Smooth muscle cell (in vitro differentiated cells): Measurements from ENCODE around the gene CHRM4. TPM values are rescaled to one million over a fixed set of nuclear protein-coding genes. Genes with fewer than 3 reads are reported as not detected.
A peak's percentile ranks its signal among the peaks of the same experiment; 100 is the strongest.

Experiments
- DNase-seq: peaks from one replicate; lab custom pipeline; 2025; ENCODE audit not compliant: unreplicated experiment; lab: John Stamatoyannopoulos, UW
- H2AFZ ChIP-seq: fragments of 200-600 bp; sonication (generic); 2 replicates; pipeline ENCODE4 v1.6.0; 2016; ENCODE audit warnings: antibody characterized with exemption, low read depth, mild to moderate bottlenecking
- H3F3A ChIP-seq: fragments of 200-600 bp; sonication (generic); 2 replicates; pipeline ENCODE4 v1.6.0; 2017; ENCODE audit warnings: antibody characterized with exemption, low read depth
- H3K27ac ChIP-seq: fragments of 200-600 bp; sonication (generic); 2 replicates; pipeline ENCODE4 v1.5.1; 2016; ENCODE audit warnings: low read depth, mild to moderate bottlenecking
- H3K27me3 ChIP-seq: fragments of 200-600 bp; sonication (generic); 2 replicates; pipeline ENCODE4 v1.6.1; 2016; ENCODE audit warnings: low read depth, mild to moderate bottlenecking
- H3K36me3 ChIP-seq: fragments of 200-600 bp; sonication (generic); 2 replicates; pipeline ENCODE4 v1.5.1; 2016; ENCODE audit warnings: low read depth
- H3K4me1 ChIP-seq: fragments of 200-600 bp; sonication (generic); 2 replicates; pipeline ENCODE4 v1.5.1; 2016; ENCODE audit warnings: low read depth
- H3K4me2 ChIP-seq: fragments of 200-600 bp; sonication (generic); 2 replicates; pipeline ENCODE4 v1.6.0; 2016; ENCODE audit warnings: mild to moderate bottlenecking
- H3K4me3 ChIP-seq: fragments of 200-600 bp; sonication (generic); 2 replicates; pipeline ENCODE4 v1.5.1; 2016; ENCODE audit warnings: mild to moderate bottlenecking
- H3K79me2 ChIP-seq: fragments of 200-600 bp; sonication (generic); 2 replicates; pipeline ENCODE4 v1.6.0; 2016; ENCODE audit warnings: low read depth, mild to moderate bottlenecking
- H3K9ac ChIP-seq: fragments of 200-600 bp; sonication (generic); 2 replicates; pipeline ENCODE4 v1.6.0; 2016; ENCODE audit warnings: low read depth
- H3K9me3 ChIP-seq: fragments of 200-600 bp; sonication (generic); replicated peaks from 2 replicates; pipeline ENCODE4 v1.5.1; 2016; ENCODE audit warnings: low read depth
- H4K20me1 ChIP-seq: fragments of 200-600 bp; sonication (generic); 2 replicates; pipeline ENCODE4 v1.6.0; 2016; ENCODE audit warnings: low read depth
- WGBS: methylation state at CpG from one replicate; pipeline ENCODE4 v1.1.7; 2016; ENCODE audit warnings: low lambda C conversion rate; 5-methylcytosine and 5-hydroxymethylcytosine counted together
- polyA plus RNA-seq: library from polyadenylated mRNA; unstranded; fragments of >200 nt; fragmentation: Nextera tagmentation; extraction: Ambion mirVana; gene quantifications from 2 replicates; pipeline ENCODE4 v1.2.1, GENCODE V29; 2016
- total RNA-seq: library from RNA; depleted of rRNA; stranded (reverse); fragments of >200 nt; gene quantifications from 2 replicates; pipeline ENCODE4 v1.2.3, GENCODE V29; 2014
- TF ChIP-seq, protein P1 (sequence below): fragments of 200-600 bp; sonication (generic); IDR thresholded peaks from 2 replicates; pipeline ENCODE4 v1.5.1; 2017; ENCODE audit warnings: borderline replicate concordance, mild to moderate bottlenecking, antibody characterized with exemption; ENCODE audit not compliant: insufficient read depth, poor library complexity, severe bottlenecking

CHRM4 gene
- 4.7 and 5.6 TPM in 2 replicates for total RNA-seq
- 11.1 and 20.0 TPM in 2 replicates for polyA plus RNA-seq

DNA sequence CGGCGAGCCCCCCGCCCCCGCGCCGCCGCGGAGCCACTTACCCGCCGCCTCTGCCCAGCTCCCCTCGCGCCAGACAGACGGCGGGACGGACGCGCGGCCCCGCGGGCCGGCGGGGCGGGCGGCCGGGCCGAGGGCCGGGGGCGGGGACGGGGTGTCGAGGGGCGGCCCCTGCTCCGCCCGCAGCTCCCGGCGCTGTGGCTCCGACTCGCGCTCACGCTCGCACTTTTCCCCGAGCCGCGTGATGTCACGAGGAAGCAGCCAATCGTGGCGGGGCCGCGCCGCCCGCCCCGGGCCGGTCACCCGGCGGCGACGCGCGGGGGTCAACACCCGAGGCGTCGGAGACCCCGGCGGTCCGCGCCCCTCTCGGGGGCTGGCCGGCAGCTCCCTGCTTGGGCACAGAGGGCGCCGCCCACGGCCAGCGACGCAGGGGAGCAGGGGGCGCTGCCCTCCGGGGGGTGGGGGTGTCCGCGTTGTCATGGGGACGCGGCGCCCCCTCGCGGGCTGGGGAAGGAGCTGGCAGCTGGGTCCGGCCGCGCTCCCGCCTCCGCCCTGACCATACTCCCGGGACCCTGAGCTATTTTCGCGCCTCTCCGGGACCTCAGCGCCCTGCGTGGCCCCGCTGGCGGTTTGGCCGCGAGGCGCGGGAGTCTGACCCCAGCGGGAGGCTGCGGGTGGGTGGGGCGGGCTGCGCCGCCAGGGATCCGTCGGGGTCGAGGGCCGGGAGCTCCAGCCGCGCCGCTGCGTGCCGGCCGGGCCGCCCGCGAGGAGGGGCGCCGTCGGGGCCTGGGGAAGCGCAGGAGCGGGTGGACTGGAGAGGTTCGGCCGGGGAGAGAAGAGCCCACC is at the start of gene CHRM4:
CHRM4 (minus strand) TSS at position 199 of the 843 bp plus-strand sequence. CDS start 5,219 bp downstream, outside the sequence.
- Histone ChIP-seq H3K36me3 (no peaks in the 10 kb centered on the region), H3K9me3 (no peaks in the 10 kb centered on the region), H3K9ac (no peak within 1 kb of the TSS), H3K27me3 (peaks cover 34% of the 10 kb centered on the region), H3K27ac (no peak within 1 kb of the TSS), H3K4me1 (peaks cover 19% of the 10 kb centered on the region), H4K20me1 (peaks cover 31% of the 10 kb centered on the region), H2AFZ (no peak within 1 kb of the TSS), H3K79me2 (no peaks in the 10 kb centered on the region), H3F3A (no peaks in the 10 kb centered on the region), H3K4me2 (peak within 1 kb of the TSS; percentile 91), H3K4me3 (peak within 1 kb of the TSS; percentile 55)
- no peak for DNase-seq
- WGBS: 1% methylated on average over 45 of the region's 123 CpGs
- TF ChIP-seq, protein P1, sequence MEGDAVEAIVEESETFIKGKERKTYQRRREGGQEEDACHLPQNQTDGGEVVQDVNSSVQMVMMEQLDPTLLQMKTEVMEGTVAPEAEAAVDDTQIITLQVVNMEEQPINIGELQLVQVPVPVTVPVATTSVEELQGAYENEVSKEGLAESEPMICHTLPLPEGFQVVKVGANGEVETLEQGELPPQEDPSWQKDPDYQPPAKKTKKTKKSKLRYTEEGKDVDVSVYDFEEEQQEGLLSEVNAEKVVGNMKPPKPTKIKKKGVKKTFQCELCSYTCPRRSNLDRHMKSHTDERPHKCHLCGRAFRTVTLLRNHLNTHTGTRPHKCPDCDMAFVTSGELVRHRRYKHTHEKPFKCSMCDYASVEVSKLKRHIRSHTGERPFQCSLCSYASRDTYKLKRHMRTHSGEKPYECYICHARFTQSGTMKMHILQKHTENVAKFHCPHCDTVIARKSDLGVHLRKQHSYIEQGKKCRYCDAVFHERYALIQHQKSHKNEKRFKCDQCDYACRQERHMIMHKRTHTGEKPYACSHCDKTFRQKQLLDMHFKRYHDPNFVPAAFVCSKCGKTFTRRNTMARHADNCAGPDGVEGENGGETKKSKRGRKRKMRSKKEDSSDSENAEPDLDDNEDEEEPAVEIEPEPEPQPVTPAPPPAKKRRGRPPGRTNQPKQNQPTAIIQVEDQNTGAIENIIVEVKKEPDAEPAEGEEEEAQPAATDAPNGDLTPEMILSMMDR: peak; percentile 57

GRCh38 chr11:46438211-46438610 is 46.6 kb upstream of the CHRM4 start:
- Histone ChIP-seq H3K27ac (no peak overlapping the region), H3F3A (no peaks in the 10 kb centered on the region), H3K36me3 (no peaks in the 10 kb centered on the region), H3K79me2 (no peaks in the 10 kb centered on the region), H3K9ac (no peak overlapping the region), H3K4me3 (no peak overlapping the region), H3K9me3 (no peaks in the 10 kb centered on the region), H2AFZ (no peak overlapping the region), H4K20me1 (peaks cover 7% of the 10 kb centered on the region), H3K4me2 (no peak overlapping the region), H3K4me1 (no peaks in the 10 kb centered on the region), H3K27me3 (no peaks in the 10 kb centered on the region)
- TF ChIP-seq, protein P1: no peak
- WGBS: 61% methylated on average over 4 of the region's 4 CpGs
- DNase-seq: no peak

- Histone ChIP-seq H2AFZ (no peak overlapping the region), H3K9ac (no peak overlapping the region), H3K79me2 (no peaks in the 10 kb centered on the region), H3K4me3 (no peak overlapping the region), H3K27me3 (no peaks in the 10 kb centered on the region), H3K27ac (no peak overlapping the region), H3K9me3 (no peaks in the 10 kb centered on the region), H3K4me2 (no peak overlapping the region), H4K20me1 (peaks cover 7% of the 10 kb centered on the region), H3K4me1 (no peaks in the 10 kb centered on the region), H3F3A (no peaks in the 10 kb centered on the region), H3K36me3 (no peaks in the 10 kb centered on the region)
- 95% methylated on average over 6 of the region's 6 CpGs for WGBS
- TF ChIP-seq, protein P1: no peak
- DNase-seq: no peak
Observed at GRCh38 chr11:46437122-46437689, 45.6 kb upstream of the CHRM4 start.
